ENCODE data around the gene TMCC3. TPM values are rescaled to one million over a fixed set of nuclear protein-coding genes. Genes with fewer than 3 reads are reported as not detected.
A peak's percentile ranks its signal among the peaks of the same experiment; 100 is the strongest.
"Not testable (repeated sequence)": the region's sequence is repeated elsewhere in the genome, so short reads cannot be mapped to it uniquely, and the experiment has no call there.

The TMCC3 gene
- total RNA-seq, 1 donor from 2014 or later, result 0.08 TPM

DNA sequence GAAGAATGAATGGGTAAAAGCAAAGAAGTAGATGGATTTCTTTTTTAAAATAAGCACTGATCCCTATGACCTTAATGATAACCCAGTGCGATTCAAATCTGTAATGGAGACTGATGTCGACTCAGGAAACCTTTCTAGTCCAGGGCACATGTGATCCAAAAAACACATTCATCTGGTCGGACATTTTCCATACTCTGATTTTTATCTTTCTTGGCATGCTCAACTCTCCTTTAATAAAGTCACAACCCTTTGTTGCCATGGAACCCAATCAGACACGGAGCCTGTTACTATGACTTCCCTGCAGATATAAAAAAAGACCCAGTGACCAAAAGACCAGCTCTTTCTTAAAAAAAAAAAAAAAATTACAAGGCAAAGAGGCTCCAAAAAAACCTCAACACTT, 27.9 kb downstream of the TMCC3 start:
- DNase-seq (ENCODE audit: low spot score), result no peak
- H3K4me3 Mint-ChIP-seq, result peak overlapping the region; percentile 63
- intact Hi-C loops (cut with micrococcal nuclease), result loop anchor here (5.0 kb wide), 1 partner anchor 165 kb away; the partner anchor contains the start of gene CEP83
- H3K4me1 Mint-ChIP-seq (ENCODE audit: low read depth), result peaks cover 27% of the 10 kb centered on the region
- H3K36me3 Mint-ChIP-seq (ENCODE audit: low read depth), result peaks cover 3% of the 10 kb centered on the region
- peak overlapping the region; percentile 65 for H3K27ac Mint-ChIP-seq
- peaks cover 7% of the 10 kb centered on the region for H3K27me3 Mint-ChIP-seq (ENCODE audit: insufficient read depth)
- no peaks in the 10 kb centered on the region for H3K9me3 Mint-ChIP-seq

DNA sequence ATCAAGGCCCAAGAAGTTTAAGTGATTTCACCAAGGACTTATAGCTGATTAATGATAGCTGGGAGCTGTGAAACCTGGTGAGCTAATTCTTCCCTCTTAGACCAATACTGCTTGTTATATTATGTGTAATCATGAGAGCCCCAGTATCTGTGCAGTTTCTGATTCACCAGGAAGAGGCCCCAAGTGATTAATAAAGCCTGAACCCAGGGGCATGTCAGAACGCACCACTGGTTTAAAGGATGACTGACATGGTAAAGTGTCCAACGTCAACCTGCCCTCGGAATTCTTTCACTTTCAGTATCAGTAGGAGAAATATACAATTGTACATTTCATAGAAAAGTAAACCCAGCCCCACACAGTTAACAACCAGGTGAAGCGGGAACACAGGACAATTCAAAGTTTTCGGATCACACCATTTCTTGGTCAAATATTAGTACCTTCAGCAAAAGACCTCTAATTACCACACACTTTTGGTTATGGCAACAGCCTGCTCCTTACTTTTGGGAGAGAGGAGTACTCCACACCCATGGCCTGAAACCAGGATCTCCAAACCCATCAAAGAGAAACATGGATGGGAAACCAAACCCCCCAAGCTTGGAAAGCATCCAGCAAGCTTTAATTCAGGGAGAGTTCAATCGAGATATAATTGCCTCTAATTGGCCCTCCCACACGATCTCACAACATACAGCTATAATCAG, 28.5 kb downstream of the TMCC3 start:
- Mint-ChIP-seq H3K36me3 (ENCODE audit: low read depth) (peaks cover 3% of the 10 kb centered on the region), H3K4me3 (peak overlapping the region; percentile 63), H3K9me3 (no peaks in the 10 kb centered on the region), H3K27ac (peak overlapping the region; percentile 65), H3K27me3 (ENCODE audit: insufficient read depth) (peaks cover under 1% of the 10 kb centered on the region), H3K4me1 (ENCODE audit: low read depth) (peaks cover 27% of the 10 kb centered on the region)
- DNase-seq (ENCODE audit: low spot score), result peak; percentile 41
- intact Hi-C loops (cut with micrococcal nuclease), result loop anchor here (1.0 to 5.0 kb wide), 3 partner anchors 18 to 353 kb away; partner anchors contain the start of gene CEP83

DNA sequence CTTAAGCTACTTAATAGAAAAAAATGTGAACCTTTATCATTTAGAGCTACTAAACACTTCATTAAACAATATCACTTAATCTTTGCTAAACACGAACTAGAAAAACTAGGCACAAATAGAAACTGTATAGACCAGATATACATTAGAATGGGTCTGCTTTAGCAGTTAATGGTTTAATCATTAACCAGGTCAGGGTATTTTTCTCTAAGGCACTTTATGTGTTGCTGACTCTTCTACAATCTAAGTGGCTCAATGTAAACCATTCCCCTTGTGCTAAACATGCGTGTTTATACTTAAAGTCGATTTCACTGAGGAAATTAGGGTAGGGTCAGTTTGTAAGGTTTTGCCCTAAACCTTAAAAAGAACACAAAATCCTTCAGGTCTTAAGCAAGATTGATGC, 29.7 kb downstream of the TMCC3 start:
- Mint-ChIP-seq H3K27ac (no peak overlapping the region), H3K27me3 (ENCODE audit: insufficient read depth) (no peaks in the 10 kb centered on the region), H3K9me3 (no peaks in the 10 kb centered on the region), H3K36me3 (ENCODE audit: low read depth) (peaks cover 3% of the 10 kb centered on the region), H3K4me3 (no peak overlapping the region), H3K4me1 (ENCODE audit: low read depth) (peaks cover 27% of the 10 kb centered on the region)
- intact Hi-C loops (cut with micrococcal nuclease), result loop anchor here (1.0 to 5.0 kb wide), 3 partner anchors 20 to 351 kb away; partner anchors contain the start of gene CEP83
- no peak for DNase-seq (ENCODE audit: low spot score)

DNA sequence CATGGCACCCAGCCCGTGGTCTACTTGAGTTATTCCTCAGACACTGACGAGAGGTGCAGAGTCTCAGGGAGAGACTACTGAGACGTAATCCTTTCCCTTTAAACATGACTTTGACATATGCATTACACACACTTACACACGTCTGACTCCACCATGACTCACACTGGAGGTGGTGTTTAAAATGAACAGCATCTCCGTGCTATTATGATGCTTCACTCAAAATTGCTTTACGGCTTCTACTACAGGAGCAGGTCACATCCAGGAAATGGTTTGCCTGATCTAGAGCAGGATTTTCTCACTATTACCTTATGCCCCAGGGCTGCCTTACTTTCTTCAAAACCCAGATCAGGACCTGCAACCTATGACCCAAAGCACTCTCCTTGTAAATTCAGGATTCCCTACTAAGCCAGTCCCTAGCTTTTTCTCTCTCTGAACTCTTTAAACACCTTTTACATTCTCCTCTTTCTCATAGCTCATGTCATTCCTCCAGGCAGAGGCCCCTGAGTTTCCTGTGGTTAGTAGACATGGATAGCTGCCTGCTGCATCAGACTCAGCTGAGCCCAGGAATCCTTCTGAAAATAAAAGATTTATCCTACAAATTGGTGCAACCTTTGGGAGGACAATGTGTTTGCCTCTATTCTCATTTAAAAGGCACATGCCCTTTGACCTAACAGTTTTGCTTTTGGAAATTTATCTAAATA, 31.2 kb downstream of the TMCC3 start:
- Mint-ChIP-seq H3K36me3 (ENCODE audit: low read depth) (peaks cover 3% of the 10 kb centered on the region), H3K27me3 (ENCODE audit: insufficient read depth) (no peaks in the 10 kb centered on the region), H3K9me3 (no peaks in the 10 kb centered on the region), H3K4me3 (no peak overlapping the region), H3K27ac (peak overlapping the region; percentile 21), H3K4me1 (ENCODE audit: low read depth) (peaks cover 27% of the 10 kb centered on the region)
- intact Hi-C loops (cut with micrococcal nuclease), result no loop called here
- DNase-seq (ENCODE audit: low spot score), result peak; percentile 2

DNA sequence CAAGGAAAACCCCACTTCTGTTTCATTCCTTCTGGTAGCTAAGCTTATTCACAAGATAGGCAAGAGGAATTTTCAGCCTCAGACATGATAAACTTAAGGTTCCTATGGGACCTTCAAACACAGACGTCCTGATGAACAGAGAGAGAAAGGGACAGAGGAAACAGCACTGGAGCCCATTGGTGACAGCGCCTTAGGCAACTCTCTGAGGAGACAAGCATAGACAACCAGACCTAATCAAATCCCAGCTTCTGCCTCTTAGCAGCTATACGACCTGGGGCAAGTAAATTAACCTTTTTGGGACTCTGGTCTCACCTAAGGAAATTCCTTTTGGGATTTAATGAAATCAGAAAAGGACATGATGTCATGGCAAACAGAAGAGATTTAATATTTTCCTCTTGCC, 33.3 kb downstream of the TMCC3 start:
- intact Hi-C loops (cut with micrococcal nuclease), result no loop called here
- Mint-ChIP-seq H3K36me3 (ENCODE audit: low read depth) (no peaks in the 10 kb centered on the region), H3K4me1 (ENCODE audit: low read depth) (peaks cover 21% of the 10 kb centered on the region), H3K9me3 (no peaks in the 10 kb centered on the region), H3K27ac (no peak overlapping the region), H3K27me3 (ENCODE audit: insufficient read depth) (peaks cover 2% of the 10 kb centered on the region), H3K4me3 (no peak overlapping the region)
- no peak for DNase-seq (ENCODE audit: low spot score)

DNA sequence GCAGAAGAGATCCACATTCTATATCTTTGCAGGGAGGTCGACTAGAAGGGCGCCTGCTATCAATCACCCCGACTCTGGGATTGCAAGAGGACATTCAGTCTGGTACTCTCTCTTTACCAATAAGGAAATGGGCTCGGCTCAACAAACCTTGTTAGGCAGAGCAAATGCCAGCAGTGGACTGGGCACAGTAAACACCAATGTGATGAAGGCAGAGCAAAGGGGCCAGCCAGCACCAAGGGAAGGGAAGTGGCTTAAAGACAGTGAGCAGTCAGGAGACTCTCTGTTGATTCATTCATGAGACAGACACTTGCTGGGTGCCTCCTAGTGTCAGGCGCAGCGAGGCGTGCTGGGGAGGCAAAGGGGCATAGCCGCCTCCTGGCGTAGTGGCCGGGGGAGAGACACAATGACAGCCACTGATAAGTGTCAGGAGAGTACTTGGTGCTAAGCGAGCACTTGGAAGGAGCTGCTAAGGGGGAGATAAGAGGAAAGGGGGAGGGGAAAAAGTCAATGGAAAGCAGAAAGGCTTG, 34.1 kb downstream of the TMCC3 start:
- Mint-ChIP-seq H3K27ac (no peak overlapping the region), H3K36me3 (ENCODE audit: low read depth) (no peaks in the 10 kb centered on the region), H3K4me3 (no peak overlapping the region), H3K9me3 (no peaks in the 10 kb centered on the region), H3K4me1 (ENCODE audit: low read depth) (peaks cover 13% of the 10 kb centered on the region), H3K27me3 (ENCODE audit: insufficient read depth) (peaks cover 2% of the 10 kb centered on the region)
- DNase-seq (ENCODE audit: low spot score), result no peak
- intact Hi-C loops (cut with micrococcal nuclease), result no loop called here

DNA sequence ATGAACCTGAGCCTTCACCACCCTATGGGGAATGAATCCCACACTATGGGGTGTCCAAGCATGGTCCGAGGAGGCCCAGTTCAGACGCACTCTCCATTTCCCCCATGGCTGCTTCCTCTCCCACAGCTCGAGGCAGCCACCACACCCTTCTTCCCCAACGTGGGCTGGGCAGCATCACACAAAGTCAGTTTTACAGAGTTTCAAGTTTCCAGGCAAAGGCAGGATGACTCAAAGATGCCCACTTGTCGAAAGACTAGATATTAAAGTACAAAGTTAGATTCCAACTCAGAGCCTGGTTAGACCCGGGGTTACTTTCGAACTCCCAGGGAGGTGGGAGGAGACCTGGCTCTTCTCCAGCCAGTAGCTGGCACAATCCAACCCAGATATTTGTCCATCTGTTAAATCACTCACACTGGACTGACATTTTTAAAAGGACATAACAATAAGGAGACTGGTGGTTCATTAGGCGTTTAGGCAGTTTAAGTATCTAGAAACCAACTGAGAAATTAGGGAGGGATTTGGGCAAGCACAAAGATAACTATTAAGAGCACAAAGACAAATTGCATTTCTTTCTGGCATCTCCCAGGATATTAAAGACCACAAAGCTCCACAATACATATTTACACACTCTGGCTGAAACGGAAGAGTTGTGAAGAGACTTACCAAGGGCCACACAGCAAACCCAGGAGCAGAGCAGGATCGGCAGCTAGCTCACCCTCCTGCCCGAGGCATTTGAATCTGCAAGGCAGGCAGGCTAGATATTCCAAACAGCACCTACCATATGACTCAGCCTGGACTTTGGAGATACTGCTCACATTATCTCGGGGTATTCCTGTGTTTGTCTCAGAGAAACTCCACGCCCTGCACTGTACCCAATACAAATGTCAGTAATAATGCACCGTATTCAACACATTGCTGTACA, 34.8 kb downstream of the TMCC3 start:
- Mint-ChIP-seq H3K27ac (no peak overlapping the region), H3K9me3 (no peaks in the 10 kb centered on the region), H3K4me3 (no peak overlapping the region), H3K36me3 (ENCODE audit: low read depth) (no peaks in the 10 kb centered on the region), H3K27me3 (ENCODE audit: insufficient read depth) (peaks cover 2% of the 10 kb centered on the region), H3K4me1 (ENCODE audit: low read depth) (peaks cover 11% of the 10 kb centered on the region)
- intact Hi-C loops (cut with micrococcal nuclease), result no loop called here
- DNase-seq (ENCODE audit: low spot score), result no peak

DNA sequence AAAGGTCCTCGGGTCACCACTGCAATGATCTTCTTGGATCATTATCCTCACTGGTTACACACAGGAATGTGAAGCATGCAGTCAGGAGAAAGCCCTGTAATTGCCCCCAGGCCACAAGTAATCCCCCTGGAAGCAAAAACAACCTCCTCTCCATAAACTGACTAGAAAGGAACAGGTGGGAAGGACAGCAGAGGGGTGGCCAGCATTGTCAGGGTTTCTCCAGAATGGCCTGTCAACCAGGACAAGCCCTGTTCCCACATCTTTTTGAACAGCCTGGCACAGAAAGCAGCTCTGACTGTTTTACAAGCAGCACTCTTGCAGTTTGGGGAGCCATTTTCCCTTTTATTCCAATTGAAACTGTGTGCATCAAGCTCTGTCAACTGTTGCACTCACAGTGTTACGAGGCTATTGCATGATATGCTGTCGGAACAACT, 36.1 kb downstream of the TMCC3 start:
- intact Hi-C loops (cut with micrococcal nuclease), result no loop called here
- Mint-ChIP-seq H3K9me3 (no peaks in the 10 kb centered on the region), H3K27ac (no peak overlapping the region), H3K36me3 (ENCODE audit: low read depth) (no peaks in the 10 kb centered on the region), H3K4me3 (no peak overlapping the region), H3K27me3 (ENCODE audit: insufficient read depth) (peaks cover 4% of the 10 kb centered on the region), H3K4me1 (ENCODE audit: low read depth) (peaks cover 8% of the 10 kb centered on the region)
- no peak for DNase-seq (ENCODE audit: low spot score)

DNA sequence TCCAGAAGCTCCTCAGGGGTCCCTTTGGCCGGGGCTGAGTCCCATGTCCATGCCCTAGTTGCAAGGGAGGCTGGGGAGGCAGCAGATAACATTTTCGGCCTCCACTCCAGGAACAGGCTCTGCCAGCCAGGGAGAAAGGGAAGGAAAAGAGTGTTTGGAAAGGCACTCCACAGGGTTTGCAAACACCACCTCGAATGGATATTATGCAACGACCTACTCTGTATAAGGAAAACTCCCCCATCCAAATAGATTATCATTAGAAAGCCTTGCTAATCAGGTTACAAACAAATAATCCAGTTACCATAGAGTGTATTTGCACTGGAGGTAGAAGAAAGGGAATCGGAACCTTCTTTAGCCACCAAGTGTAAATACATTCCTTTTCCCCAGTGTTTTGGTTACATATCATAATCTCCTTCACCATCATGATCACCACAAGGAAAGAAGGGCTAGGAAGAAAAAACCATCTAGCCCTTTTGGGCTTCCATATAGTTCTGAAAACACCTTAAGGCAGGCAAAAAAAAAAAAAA, 40.4 kb downstream of the TMCC3 start:
- Mint-ChIP-seq H3K4me1 (ENCODE audit: low read depth) (no peaks in the 10 kb centered on the region), H3K27me3 (ENCODE audit: insufficient read depth) (peaks cover 18% of the 10 kb centered on the region), H3K36me3 (ENCODE audit: low read depth) (no peaks in the 10 kb centered on the region), H3K4me3 (no peak overlapping the region), H3K27ac (no peak overlapping the region), H3K9me3 (no peaks in the 10 kb centered on the region)
- no peak for DNase-seq (ENCODE audit: low spot score)
- intact Hi-C loops (cut with micrococcal nuclease), result loop anchor here (10.0 kb wide), 1 partner anchor 265 kb away; no protein-coding TSS in a partner anchor

DNA sequence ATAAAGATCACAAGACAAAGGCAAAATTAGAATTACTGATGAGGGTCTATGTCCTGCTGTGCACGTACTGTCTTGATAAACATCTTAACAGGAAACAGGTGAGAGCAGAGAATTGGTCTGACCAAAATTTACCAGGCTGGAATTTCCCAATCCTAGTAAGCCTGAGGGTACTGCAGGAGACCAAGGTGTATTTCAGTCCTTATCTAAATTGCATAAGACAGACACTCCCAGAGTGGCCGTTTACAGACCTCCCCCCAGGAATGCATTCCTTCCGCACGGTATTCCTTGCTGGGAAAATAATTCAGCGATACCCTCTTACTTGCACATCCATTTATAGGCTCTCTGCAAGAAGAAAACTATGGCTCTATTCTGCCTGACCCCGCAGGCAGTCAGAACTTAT, 43.5 kb downstream of the TMCC3 start:
- not testable (repeated sequence) for H3K9me3 Mint-ChIP-seq; H3K36me3 Mint-ChIP-seq (ENCODE audit: low read depth); H3K27ac Mint-ChIP-seq; H3K4me1 Mint-ChIP-seq (ENCODE audit: low read depth); H3K4me3 Mint-ChIP-seq; DNase-seq (ENCODE audit: low spot score)
- H3K27me3 Mint-ChIP-seq (ENCODE audit: insufficient read depth), result peaks cover 20% of the 10 kb centered on the region
- intact Hi-C loops (cut with micrococcal nuclease), result loop anchor here (10.0 kb wide), 1 partner anchor 268 kb away; no protein-coding TSS in a partner anchor

DNA sequence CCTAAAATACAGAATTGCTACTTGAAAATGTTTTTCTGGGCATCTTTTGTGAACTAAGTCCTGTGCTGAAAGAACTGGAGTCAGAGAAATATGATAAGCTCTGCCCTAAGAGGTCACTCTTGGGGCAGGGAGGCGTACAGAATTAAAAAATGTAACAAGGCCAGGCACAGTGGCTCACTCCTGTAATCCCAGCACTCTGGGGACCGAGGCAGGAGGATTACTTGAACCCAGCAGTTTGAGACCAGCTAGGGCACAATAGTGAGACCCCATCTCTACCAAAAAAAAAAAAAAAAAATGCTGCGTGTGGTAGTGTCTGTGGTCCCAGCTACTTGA, 46.0 kb downstream of the TMCC3 start:
- Mint-ChIP-seq H3K36me3 (ENCODE audit: low read depth) (no peaks in the 10 kb centered on the region), H3K9me3 (no peaks in the 10 kb centered on the region), H3K4me3 (no peak overlapping the region), H3K27ac (no peak overlapping the region), H3K27me3 (ENCODE audit: insufficient read depth) (peaks cover 25% of the 10 kb centered on the region), H3K4me1 (ENCODE audit: low read depth) (no peaks in the 10 kb centered on the region)
- intact Hi-C loops (cut with micrococcal nuclease), result loop anchor here (2.0 to 10.0 kb wide), 2 partner anchors 270 to 930 kb away; no protein-coding TSS in a partner anchor
- no peak for DNase-seq (ENCODE audit: low spot score)
